Neural cell (in vitro differentiated cells): Measurements from ENCODE around the gene LLGL2. TPM values are rescaled to one million over a fixed set of nuclear protein-coding genes. Genes with fewer than 3 reads are reported as not detected.

Experiments used
- H2AFZ ChIP-seq: fragments of 200-600, 300-800 bp; sonication (generic), shearing (Covaris generic); 2 replicates; pipeline ENCODE4 v1.6.0; 2014; ENCODE audit warnings: low read depth, mild to moderate bottlenecking, antibody characterized with exemption, low read length, moderate library complexity
- H3F3A ChIP-seq: fragments of 200-600 bp; shearing (Covaris generic); 2 replicates; pipeline ENCODE4 v1.6.1; 2016; ENCODE audit warnings: mild to moderate bottlenecking, moderate library complexity, mixed read lengths, antibody characterized with exemption, low read length; ENCODE audit not compliant: insufficient read depth, poor library complexity, severe bottlenecking
- H3K27ac ChIP-seq: fragments of 200-600, 300-800 bp; sonication (generic), shearing (Covaris generic); 2 replicates; pipeline ENCODE4 v1.5.1; 2014; ENCODE audit warnings: mild to moderate bottlenecking, low read length, moderate library complexity
- H3K27me3 ChIP-seq: fragments of 300-800, 200-600 bp; sonication (generic), shearing (Covaris generic); 2 replicates; pipeline ENCODE4 v1.6.0; 2014; ENCODE audit warnings: mild to moderate bottlenecking, low read depth, low read length, moderate library complexity; ENCODE audit not compliant: insufficient read depth
- H3K36me3 ChIP-seq: fragments of 300-800, 200-600 bp; sonication (generic), shearing (Covaris generic); 2 replicates; pipeline ENCODE4 v1.5.1; 2014; ENCODE audit warnings: mild to moderate bottlenecking, antibody characterized with exemption, low read length, moderate library complexity; ENCODE audit not compliant: insufficient read depth
- H3K4me2 ChIP-seq: fragments of 300-800, 200-600 bp; sonication (generic), shearing (Covaris generic); 2 replicates; pipeline ENCODE4 v1.6.0; 2014; ENCODE audit warnings: mild to moderate bottlenecking, low read length
- H3K4me3 ChIP-seq: fragments of 300-800, 200-600 bp; sonication (generic), shearing (Covaris generic); 2 replicates; pipeline ENCODE4 v1.5.1; 2014; ENCODE audit warnings: mild to moderate bottlenecking, low read length, moderate library complexity
- H3K79me2 ChIP-seq: fragments of 200-600 bp; shearing (Covaris generic); replicated peaks from 2 replicates; pipeline ENCODE4 v1.6.0; 2014; ENCODE audit warnings: mild to moderate bottlenecking, low read length, moderate library complexity; ENCODE audit not compliant: insufficient read depth
- H3K9ac ChIP-seq: fragments of 300-800, 200-600 bp; sonication (generic), shearing (Covaris generic); 2 replicates; pipeline ENCODE4 v1.6.1; 2016; ENCODE audit warnings: mild to moderate bottlenecking, low read length, mixed read lengths
- H3K9me2 ChIP-seq: fragments of 200-600 bp; shearing (Covaris generic); 2 replicates; pipeline ENCODE4 v1.6.1; 2016; ENCODE audit warnings: mild to moderate bottlenecking, low read length, mixed read lengths; ENCODE audit not compliant: insufficient read depth
- H3K9me3 ChIP-seq: fragments of 200-600, 300-800 bp; sonication (generic), shearing (Covaris generic); 2 replicates; pipeline ENCODE4 v1.6.1; 2016; ENCODE audit warnings: mild to moderate bottlenecking, mixed run types, low read length, moderate library complexity, mixed read lengths
- H4K20me1 ChIP-seq: fragments of 200-600 bp; shearing (Covaris generic); 2 replicates; pipeline ENCODE4 v1.6.1; 2016; ENCODE audit warnings: mild to moderate bottlenecking, mixed run types; ENCODE audit not compliant: insufficient read depth
- CTCF ChIP-seq: fragments of 450-650 bp; IDR thresholded peaks from 2 replicates; pipeline ENCODE4 v1.5.1; 2014; ENCODE audit warnings: antibody characterized with exemption, mild to moderate bottlenecking, moderate library complexity; ENCODE audit not compliant: poor library complexity, severe bottlenecking
- EP300 ChIP-seq: fragments of 450-650 bp; conservative IDR thresholded peaks from 2 replicates; pipeline ENCODE4 v1.6.1; 2014; ENCODE audit warnings: antibody characterized with exemption, mild to moderate bottlenecking, moderate library complexity; ENCODE audit not compliant: poor library complexity, severe bottlenecking
- EZH2 ChIP-seq: fragments of 200-600, 300-800 bp; shearing (Covaris generic), sonication (generic); IDR thresholded peaks from 2 replicates; pipeline ENCODE4 v1.6.1; 2014; ENCODE audit warnings: antibody characterized with exemption, low read length, borderline replicate concordance, mild to moderate bottlenecking; ENCODE audit not compliant: insufficient read depth, poor library complexity, severe bottlenecking
- MXI1 ChIP-seq: fragments of 450-650 bp; conservative IDR thresholded peaks from 2 replicates; pipeline ENCODE4 v1.6.1; 2014; ENCODE audit warnings: antibody characterized with exemption, mild to moderate bottlenecking; ENCODE audit not compliant: poor library complexity, severe bottlenecking
- POLR2AphosphoS5 ChIP-seq: IDR thresholded peaks from 2 replicates; pipeline ENCODE4 v1.6.1; 2012
- RAD21 ChIP-seq: fragments of 450-650 bp; conservative IDR thresholded peaks from 2 replicates; pipeline ENCODE4 v1.6.1; 2014; ENCODE audit warnings: antibody characterized with exemption, mild to moderate bottlenecking, moderate library complexity
- SMC3 ChIP-seq: fragments of 450-650 bp; conservative IDR thresholded peaks from 2 replicates; pipeline ENCODE4 v1.6.1; 2014; ENCODE audit warnings: antibody characterized with exemption, mild to moderate bottlenecking, moderate library complexity; ENCODE audit not compliant: poor library complexity
- TAF1 ChIP-seq: IDR thresholded peaks from 2 replicates; pipeline ENCODE4 v1.6.1; 2012; ENCODE audit warnings: low read depth
- polyA plus RNA-seq: library from polyadenylated mRNA; depleted of rRNA; stranded (reverse); fragments of >200 nt; gene quantifications from 2 replicates; pipeline ENCODE4 v1.2.3, GENCODE V29; 2014
- TF ChIP-seq, protein P1 (sequence below): IDR thresholded peaks from 2 replicates; pipeline ENCODE4 v1.6.1; 2012; ENCODE audit warnings: borderline replicate concordance

The LLGL2 gene
- polyA plus RNA-seq, 1 donor from 2014 or later: 0.95 TPM

- H3K27me3 ChIP-seq: no peaks in the 10 kb centered on the region
- peak overlapping the region; percentile 89 for H3K4me2 ChIP-seq
- H3K9me3 ChIP-seq: no peaks in the 10 kb centered on the region
- no peaks in the 10 kb centered on the region for H3F3A ChIP-seq
- peak overlapping the region; percentile 95 for H3K4me3 ChIP-seq
- TF ChIP-seq CTCF (no peak), SMC3 (no peak)
- no peaks in the 10 kb centered on the region for H4K20me1 ChIP-seq
- no peaks in the 10 kb centered on the region for H3K36me3 ChIP-seq
- H3K27ac ChIP-seq: no peak overlapping the region
- peaks cover 17% of the 10 kb centered on the region for H3K79me2 ChIP-seq
- H2AFZ ChIP-seq: no peak overlapping the region
- no peaks in the 10 kb centered on the region for H3K9me2 ChIP-seq
- peak overlapping the region; percentile 66 for H3K9ac ChIP-seq
These were observed 8.1 kb upstream of the LLGL2 start for GRCh38 chr17:75517297-75517865.

DNA sequence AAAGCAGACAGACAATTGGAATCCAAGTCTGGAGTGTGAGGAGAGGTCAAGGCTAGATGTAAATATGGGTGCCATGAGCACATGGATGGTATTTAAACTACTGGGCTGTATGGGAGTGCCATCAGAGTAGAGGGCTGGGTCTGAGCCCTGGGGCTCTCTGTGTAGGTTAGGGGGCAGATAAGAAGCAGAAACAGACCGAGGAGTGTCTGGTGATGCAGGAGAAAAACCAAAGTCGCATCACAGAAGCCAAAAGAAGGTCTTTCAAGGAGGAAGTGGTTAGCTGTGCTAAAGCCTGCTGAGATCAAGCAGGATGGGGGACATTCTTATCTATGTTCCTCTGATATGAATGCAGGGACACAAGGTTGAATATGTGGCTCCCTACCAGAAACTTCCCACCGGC, 7.3 kb upstream of the LLGL2 start:
- H3K9me2 ChIP-seq: no peaks in the 10 kb centered on the region
- no peaks in the 10 kb centered on the region for H3F3A ChIP-seq
- no peak overlapping the region for H2AFZ ChIP-seq
- TF ChIP-seq SMC3 (no peak), RAD21 (no peak), MXI1 (no peak), CTCF (no peak), EP300 (no peak), TAF1 (no peak), POLR2AphosphoS5 (no peak), EZH2 (no peak)
- TF ChIP-seq, protein P1, sequence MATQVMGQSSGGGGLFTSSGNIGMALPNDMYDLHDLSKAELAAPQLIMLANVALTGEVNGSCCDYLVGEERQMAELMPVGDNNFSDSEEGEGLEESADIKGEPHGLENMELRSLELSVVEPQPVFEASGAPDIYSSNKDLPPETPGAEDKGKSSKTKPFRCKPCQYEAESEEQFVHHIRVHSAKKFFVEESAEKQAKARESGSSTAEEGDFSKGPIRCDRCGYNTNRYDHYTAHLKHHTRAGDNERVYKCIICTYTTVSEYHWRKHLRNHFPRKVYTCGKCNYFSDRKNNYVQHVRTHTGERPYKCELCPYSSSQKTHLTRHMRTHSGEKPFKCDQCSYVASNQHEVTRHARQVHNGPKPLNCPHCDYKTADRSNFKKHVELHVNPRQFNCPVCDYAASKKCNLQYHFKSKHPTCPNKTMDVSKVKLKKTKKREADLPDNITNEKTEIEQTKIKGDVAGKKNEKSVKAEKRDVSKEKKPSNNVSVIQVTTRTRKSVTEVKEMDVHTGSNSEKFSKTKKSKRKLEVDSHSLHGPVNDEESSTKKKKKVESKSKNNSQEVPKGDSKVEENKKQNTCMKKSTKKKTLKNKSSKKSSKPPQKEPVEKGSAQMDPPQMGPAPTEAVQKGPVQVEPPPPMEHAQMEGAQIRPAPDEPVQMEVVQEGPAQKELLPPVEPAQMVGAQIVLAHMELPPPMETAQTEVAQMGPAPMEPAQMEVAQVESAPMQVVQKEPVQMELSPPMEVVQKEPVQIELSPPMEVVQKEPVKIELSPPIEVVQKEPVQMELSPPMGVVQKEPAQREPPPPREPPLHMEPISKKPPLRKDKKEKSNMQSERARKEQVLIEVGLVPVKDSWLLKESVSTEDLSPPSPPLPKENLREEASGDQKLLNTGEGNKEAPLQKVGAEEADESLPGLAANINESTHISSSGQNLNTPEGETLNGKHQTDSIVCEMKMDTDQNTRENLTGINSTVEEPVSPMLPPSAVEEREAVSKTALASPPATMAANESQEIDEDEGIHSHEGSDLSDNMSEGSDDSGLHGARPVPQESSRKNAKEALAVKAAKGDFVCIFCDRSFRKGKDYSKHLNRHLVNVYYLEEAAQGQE: no peak
- peaks cover 13% of the 10 kb centered on the region for H3K79me2 ChIP-seq
- no peak overlapping the region for H3K27ac ChIP-seq
- H3K27me3 ChIP-seq: no peaks in the 10 kb centered on the region
- no peaks in the 10 kb centered on the region for H3K9me3 ChIP-seq
- peak overlapping the region; percentile 95 for H3K4me3 ChIP-seq
- H3K4me2 ChIP-seq: no peak overlapping the region
- H3K9ac ChIP-seq: no peak overlapping the region
- H4K20me1 ChIP-seq: no peaks in the 10 kb centered on the region
- no peaks in the 10 kb centered on the region for H3K36me3 ChIP-seq
